ENCODE results near the gene ERC1.
"Not testable (repeated sequence)": the region's sequence is repeated elsewhere in the genome, so short reads cannot be mapped to it uniquely, and the experiment has no call there.

Gene ERC1

DNA sequence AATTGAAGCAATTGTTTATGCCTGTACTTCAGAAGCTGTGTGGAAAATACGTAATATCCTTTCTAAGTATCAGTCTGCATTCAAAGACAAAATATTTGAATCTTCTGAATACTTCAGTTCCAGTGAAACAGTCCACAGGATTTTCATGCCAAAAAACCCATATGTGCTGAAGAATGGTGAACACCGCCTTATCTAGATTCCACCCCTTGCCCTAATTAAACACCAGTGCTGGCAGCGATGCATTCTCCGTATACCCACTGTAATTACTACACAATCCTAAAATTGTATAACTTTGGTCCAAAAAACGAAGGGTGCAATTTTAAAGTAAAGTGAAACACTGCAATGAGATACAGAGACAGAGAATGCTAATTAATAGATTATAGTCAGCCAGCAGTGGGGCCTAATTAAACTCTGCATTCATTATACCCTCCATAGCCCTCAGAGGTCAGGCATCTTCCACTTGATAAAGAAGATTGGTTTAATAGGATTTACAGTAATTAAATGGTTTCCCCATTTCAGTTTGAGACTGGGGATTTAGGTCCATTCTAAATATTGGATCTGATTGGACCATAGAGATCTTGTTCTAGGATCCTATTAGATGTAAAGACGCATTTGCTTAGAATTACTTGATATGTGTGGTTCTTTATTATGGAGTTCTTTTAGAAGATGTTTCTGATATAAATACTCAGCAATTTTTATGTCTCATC lies 43.9 kb downstream of the ERC1 start:
- no peak for DNase-seq

DNA sequence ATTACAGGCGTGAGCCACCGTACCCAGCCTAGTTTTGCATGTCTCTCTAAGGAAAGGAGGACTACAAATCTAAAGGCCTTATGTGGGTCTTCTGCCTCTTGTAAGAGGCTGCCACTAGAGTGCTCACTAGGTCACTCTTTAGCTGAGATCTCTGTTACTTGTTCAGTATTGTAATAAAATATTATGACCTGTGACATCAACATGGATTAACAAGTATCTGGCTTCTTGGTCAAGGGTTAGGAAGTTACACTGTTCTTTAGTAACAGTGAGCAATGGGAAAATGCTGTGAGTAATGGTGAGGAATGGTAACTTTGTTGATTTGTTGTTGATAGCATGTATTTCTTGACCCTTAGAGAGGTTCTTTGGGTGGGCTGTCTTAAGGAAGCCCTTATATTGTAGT lies 50.5 kb downstream of the ERC1 start:
- DNase-seq, result no peak

DNA sequence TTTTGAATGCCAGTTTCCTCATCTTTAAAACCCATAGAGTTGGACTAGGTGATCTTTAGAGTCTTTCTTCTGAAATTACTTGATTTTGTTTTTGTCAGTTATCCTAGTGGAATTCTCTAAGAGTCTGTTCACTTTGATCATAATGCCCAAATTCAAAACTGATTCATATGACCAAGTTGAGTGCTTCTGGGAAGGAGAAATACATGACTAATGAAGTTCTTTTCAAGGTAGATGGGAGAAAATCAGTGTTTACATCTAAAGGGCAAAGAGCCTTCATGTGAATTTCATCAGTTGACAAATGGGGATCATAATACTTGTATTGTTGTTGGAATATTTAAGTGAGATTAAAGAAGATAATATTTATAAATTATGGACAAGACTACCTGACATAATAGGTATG lies 53.2 kb downstream of the ERC1 start:
- no peak for DNase-seq

DNA sequence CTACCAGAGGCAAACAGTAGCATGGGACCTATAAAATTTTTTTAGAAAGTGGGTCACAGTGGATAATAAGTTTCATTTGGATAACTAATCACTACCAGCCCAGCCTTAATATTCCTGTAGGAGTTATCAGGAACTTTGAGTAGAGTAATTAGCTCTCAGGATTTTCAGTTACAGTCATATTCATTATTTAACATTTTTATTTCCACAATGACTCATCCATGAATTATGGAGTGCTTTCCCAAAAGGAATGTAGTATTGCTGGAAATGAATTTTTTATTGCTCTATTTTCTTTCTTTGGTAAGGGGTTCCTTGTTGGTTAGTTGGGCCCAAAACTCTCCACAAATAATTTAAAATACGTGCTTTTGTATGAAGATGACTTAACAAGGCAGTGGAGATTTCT lies 53.7 kb downstream of the ERC1 start:
- no peak for DNase-seq

DNA sequence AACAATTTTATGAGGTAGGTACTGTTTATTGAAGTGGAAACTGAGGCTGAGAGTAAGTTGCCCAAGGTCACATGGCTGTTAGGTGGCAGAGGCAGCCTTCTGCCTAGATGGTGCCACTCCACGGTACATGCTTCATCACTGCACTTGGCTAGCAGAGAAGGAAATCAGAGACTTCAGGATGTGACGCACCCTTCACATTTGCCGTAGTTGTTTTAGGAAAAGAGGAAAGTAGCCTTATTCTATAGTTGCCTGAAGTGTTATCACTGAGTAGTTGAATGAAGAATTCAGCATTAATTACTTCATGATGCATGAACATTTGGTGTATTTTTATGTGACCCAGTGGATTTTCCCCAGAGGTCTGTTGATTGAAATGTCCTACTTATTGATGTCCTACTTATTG lies 55.7 kb downstream of the ERC1 start:
- DNase-seq, result no peak

DNA sequence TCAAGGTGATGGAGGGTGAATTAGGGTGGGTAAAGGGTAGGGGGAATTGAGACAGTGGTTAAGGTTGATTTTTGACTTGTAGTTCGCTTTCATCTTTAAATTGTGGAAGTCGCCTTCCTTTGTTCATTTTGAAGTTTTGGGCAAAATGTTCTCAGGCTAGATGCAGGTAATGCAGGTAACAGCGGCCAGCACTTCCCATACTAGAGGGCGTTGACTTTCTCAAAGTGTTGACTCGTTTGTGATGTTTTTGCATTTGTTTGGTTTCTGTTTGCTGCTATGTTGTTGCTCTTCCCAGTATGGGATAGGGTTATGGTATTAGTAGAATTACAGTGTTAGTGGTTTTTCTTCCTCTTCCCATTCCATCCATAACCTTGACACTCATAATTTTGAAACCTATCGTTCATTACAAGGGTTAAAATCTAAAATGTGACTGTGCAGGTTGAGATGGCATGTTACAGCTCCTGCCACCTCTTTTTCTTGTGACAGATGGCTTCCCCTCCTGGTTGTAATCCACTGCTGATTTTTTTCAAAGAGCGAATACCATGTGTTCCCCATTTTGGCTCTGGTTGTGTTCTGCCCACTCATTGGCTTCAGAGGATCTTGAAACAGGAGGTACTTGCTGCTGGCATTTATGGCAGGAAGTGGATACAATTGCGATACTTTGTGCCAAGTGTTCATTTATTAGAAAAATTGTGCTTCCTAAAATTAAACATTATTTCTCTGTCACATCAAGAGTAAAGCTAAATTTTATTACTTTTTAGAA lies 57.1 kb downstream of the ERC1 start:
- DNase-seq, result no peak

DNA sequence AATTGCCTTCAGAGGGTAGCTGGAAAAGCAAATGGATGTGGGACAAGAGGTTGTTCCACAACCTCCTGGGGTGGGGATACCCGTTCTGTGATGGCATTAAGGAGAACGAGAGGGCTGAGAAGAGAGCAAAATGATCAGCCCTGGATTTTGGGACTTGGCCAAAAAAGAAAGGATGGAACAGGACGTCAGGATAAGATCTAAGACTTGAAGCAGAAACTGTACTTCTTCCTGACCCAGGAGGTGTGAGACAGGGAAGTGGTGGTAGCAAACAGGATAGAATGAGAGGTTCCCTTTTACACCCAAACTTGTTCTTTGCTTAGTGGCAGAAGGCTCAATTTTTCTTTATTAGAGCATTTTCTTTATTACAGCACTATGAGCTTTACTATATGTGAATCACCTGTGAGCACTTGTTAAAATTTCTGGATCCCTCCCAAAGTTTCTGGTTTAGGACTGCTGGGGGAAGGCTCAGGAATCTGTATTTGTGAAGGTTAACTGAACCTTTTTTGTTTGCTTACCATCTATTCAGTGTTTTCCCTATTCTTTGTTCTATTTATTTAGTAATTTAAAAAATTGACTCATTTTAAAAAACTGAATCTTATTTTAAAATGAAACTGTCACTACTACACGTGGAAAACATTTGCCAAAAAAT lies 59.2 kb downstream of the ERC1 start:
- no peak for DNase-seq

DNA sequence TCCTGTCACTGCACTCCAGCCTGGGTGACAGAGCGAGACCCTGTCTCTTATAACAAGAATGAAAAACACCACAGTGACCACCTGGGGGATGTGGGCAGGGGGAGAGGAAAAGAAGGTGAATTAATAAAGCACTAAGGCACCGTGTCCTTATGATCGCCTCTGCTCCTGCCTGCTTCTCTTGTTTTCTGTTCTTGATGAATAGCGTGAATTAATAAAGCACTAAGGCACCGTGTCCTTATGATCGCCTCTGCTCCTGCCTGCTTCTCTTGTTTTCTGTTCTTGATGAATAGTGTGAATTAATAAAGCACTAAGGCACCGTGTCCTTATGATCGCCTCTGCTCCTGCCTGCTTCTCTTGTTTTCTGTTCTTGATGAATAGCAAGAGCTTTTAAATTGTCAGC lies 60.6 kb downstream of the ERC1 start:
- DNase-seq, result not testable (repeated sequence)

DNA sequence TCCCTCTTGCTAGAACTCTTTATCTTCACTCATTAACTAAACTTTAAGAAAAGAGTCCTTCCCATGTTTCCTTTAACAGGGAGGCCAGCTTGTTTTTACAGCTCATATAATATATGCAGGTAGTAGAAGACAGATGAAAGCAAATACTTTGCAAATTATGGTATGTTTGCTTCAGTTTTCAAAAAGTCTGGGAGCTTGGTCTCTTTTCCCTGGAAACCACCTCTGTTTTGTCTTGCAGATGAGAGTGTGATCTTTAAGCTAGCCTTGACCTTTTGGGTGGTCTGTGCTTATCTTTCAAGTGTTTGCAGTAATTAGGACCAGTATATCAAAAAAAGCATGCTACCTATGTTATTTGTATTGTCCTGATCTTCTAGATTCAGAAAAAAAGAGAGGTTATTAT lies 62.7 kb downstream of the ERC1 start:
- no peak for DNase-seq

DNA sequence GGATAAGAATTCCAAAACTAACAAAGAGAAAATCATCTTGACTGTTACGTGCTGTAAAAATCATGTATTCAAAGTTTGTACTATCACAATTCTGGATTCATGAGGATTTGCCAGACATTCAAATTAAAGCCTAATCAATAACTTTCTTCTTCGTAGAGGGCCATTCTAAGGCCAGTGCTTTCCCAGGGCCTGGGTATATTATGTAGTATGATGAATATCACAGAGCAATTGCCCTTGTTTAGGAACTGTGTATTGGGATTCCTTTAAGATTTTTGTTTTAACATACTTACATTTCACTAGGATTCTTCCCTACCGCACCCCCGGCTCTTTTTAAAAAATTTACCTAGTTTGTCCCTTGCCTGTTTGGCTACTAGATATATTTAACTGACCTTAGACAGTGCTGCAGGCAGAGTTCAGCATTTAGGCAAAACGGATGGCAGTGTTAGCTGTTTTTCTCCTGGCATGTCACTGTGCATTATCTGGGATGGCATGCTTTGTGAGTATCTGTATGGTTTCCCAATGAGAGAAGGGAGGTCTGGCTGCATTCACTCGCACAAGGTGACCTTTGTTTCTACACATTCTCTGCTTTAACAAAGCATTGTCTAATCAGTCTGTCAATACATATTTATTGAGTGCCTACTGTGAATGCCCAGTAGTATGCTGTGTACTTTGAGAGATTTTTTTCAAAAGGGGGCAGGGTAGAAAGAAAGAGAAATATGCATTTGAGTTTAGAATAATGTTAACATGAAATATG lies 63.3 kb downstream of the ERC1 start:
- DNase-seq, result no peak

DNA sequence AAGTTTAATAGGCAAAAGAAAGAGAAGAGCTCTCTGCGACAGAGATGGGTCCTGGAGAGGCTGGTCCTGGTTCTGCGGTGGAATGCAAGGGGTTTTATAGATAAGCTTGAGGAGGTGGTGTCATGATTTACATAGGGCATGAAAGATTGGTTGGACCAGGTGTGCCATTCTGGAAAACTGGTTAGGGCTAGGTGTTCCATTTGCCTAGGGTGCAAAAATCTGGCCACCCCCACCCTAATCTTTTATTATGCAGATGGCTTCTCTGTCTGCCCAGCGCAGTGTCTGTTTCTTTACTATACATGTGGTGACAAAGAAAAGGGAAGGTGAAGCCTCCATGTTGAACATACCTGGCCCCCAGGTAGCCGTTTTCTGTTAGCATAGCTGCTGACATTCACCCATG lies 65.4 kb downstream of the ERC1 start:
- DNase-seq, result no peak

DNA sequence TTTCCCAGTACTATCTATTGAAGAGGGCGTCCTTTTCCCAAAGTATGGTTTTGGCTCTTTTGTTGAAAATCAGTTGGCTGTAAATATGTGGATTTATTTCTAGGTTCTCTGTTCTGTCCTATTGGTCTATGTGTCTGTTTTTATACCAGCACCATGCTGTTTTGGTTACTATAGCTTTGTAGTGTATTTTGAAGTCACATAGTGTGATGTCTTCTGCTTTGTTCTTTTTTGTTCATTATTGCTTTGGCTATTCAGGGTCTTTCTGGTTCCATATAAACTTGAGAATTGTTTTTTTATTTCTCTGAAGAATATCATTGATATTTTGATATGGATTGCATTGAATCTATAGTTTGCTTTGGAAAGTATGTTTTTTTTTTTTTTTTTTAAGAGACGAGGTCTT lies 67.4 kb downstream of the ERC1 start:
- no peak for DNase-seq

DNA sequence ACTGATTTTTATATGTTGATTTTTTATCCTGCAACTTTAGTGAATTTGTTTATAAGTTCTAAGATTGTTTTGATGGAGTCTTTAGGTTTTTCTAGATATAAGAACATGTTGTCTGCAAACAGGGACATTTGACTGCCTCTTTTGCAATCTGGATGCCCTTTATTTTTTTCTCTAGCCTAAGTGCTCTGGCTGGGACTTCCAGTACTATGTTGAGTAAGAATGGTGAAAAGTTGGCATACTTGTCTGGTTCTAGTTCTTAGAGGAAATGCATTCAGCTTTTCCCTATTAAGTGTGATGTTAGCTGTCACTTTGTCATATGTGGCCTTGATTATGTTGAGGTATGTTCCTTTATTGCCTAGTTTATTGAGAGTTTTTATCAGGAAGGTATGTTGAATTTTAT lies 68.1 kb downstream of the ERC1 start:
- no peak for DNase-seq

DNA sequence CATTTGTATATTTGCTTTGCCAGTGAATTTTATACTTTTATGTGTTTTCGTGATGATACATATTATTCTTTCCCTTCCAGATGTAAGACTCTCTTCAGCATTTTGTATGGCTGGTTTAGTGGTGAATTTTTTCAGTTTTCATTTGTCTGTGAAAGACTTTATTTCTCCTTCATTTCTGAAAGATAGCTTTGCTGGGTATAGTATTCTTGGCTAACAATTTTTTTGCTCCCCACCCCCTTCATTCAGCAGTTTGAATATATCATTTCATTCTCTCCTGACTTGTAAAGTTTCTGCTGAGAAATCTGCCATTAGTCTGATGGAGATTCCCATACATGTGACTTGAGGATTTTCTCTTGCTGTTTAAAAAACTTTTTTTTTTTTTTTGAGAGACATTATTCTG lies 72.8 kb downstream of the ERC1 start:
- DNase-seq, result no peak

DNA sequence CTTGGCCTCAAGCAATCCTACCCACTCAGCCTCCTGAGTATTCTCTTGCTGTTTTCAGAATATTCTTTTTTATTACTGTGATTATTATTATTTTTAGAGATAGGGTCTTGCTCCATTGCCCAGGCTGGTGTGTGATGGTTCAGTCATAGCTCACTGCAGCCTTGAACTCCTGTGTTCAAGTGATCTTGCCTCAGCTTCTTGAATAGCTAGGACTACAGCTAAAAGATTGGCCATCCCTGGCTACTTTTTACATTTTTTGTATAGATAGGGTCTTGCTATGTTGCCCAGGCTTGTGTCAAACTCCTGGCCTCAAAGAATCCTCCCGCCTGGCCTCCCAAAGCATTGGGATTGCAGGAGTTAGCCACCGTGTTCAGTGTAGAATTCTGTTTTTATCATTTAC lies 73.3 kb downstream of the ERC1 start:
- no peak for DNase-seq

DNA sequence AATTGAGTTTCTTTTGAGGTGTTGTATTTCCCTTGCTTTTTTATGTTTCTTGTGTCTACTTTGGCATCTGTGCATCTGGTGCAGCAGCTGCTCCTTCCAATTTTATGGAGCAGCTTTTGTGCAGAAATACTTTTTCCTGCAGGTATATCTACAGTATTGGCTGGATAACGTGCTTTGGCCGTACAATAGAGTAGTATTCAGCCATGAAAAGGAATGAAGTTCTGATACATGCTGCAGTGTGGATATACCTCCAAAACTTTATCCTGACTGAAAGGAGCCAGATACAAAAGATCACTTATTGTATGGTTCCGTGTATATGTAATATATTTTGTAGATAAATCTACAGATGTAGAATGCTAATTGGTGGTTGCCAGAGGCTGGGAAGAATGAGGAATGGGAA lies 74.6 kb downstream of the ERC1 start:
- DNase-seq, result no peak

DNA sequence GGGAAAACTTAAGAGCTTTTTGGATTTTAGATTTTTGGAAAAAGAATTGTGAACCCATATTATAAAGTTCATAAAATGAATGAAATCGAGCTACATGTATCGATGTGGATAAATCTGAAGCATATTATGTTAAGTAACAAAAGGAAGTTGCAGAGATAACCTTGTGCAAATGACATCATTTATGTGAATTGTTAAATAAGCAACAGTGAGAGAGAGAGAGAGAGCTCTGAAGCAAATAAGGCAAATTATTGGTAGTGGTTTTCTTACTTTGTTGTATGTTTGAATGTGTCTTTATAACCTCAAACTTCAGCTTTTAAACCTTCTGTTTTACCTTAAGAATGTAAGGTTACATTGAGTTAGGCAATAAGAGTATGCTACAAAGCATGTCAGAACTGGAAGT lies 78.8 kb downstream of the ERC1 start:
- no peak for DNase-seq

DNA sequence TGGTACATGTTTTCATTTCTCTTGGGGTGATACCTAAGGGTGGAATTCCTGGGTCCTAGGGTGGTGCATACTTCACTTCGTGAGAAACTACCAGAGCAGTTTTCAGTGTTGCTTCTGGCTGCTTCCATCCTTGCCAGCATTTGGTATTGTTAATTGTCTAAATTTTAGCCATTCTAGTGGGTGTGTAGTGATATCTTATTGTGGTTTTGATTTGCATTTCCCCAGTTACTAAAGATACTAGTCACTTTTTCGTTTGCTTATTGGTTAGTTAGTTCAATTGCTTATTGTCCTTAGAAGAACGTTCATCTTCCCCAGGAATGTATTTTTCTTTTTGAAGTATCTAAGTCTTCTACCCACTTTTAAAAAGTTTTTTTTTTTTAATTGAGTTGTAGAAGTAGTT lies 80.2 kb downstream of the ERC1 start:
- no peak for DNase-seq

DNA sequence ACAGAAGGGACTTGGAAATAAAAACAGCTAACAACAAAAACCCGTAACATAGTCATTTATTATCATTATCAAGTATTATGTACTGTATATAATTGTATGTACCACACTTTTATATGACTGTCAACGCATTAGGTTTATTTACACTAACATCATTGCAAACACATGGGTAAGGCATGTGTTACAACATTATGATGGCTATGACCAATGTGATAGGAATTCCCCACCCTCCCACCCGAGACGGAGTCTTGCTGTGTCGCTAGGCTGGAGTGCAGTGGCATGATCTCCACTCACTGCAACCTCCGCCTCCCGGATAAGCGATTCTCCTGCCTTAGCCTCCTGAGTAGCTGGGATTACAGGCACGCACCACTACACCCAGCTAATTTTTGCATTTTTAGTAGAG lies 82.6 kb downstream of the ERC1 start:
- no peak for DNase-seq

DNA sequence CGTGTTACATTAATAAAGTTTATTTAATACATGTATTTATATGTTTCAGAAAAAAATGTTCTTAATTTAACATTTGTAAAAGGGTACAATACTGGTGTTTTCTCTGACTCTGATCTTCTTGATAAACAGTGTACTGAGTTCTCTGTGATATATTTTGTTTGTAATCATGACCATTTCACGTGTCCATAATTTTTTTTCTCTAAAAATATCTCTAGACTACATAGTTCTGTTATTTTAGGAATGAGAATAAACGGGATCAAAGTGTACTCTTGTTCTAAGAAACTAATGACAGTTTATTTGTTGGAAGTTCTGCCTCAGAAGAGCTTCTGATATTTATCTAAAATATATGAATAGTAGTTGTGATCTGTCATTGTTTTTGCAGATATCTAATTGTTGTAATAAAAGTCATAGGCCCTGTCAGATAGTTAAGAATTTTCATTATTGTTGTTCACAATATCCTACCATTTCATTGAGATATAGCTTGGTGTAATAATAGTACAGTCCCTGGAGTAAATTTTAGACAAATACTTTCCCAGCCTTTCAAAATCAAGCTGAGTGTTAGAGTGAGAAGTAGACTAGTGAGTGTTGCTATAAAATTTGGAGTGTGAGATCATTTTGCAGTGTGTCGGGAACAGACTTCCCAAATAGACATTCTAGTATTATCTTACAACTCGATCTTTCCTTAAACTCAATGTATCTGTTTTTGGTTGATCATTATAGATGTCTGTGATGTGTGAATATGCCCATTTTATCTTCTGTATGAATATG lies 86.2 kb downstream of the ERC1 start:
- no peak for DNase-seq

DNA sequence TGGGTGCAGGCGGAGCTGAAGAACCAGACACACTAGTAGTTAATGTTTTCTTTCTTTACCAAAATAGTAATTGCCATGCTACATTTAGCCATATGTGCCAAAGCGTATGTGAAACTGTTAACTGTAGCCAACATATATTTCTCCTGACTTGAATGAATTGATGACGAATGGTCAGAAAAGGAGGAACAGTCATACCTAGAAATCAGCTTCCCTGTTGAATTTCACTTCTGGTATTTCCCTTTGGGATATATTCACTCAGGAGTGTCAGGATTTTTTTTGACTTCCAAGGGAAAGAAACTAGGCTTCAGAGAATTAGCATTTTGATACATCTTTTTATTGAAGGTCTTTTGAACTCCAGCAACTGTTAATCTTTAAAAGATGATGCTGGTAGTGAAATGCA lies 87.0 kb downstream of the ERC1 start:
- DNase-seq, result no peak

DNA sequence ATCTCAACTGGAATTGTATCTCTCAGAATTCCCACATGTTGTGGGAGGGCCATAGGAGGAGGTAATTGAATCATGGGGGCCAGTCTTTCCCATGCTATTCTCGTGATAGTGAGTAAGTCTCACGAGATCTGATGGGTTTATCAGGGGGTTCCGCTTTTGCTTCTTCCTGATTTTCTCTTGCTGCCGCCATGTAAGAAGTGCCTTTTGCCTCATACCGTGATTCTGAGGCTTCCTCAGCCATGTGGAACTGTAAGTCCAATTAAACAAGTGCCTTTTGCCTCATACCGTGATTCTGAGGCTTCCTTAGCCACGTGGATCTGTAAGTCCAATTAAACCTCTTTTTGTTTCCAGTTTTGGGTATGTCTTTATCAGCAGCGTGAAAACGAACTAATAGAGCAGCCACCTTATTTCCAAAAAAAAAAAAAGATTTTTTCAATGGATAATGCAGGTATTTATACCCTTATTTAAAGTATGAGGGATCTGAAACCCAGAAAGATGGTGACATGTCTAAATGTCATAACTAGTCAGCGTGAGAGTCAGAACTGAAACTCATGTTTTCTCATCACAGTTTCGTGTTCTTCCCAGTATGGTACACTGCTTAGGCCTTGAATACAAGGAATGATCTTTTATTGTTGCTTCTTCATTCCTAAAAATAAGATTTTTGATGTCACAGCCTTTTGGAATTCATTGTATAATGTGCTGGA lies 89.6 kb downstream of the ERC1 start:
- no peak for DNase-seq

Data from NCI-H1105 (cell line).